ENCODE measurements around the gene VEGFC. TPM values are rescaled to one million over a fixed set of nuclear protein-coding genes. Genes with fewer than 3 reads are reported as not detected.

VEGFC gene
- total and polyA plus RNA-seq, 12 donors = 5.4 to 14.4 (median 8.7) TPM

DNA sequence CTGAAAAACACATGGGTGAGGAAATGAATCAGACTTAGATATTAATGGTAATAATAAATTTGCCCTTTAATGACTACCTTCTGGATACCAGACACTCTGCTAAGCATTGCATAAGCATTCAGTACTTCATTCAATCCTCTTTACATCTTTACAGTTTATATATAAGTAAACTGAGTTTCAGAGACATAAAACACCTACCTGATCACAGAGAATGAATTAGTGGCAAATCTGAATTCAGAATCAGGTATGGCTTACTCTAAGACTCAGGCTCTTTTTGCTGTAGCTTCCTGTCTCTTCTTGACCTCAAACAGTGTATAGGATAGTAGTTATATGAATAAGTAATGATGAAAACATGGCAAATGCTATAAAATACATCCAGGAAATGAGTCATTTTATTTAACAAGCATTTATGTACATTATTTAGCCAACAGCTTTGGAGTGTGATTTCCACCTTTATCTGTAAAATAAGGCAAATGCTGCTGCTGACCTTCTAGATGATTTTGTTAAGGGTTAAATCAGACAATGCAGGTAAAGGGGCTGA is 83.9 kb downstream of the VEGFC start:
- intact Hi-C loops (cut with DNase I) = no loop called here
- Histone ChIP-seq H3K4me3 (no peak overlapping the region), H3K27me3 (no peaks in the 10 kb centered on the region), H3K36me3 (no peaks in the 10 kb centered on the region), H3K27ac (peak overlapping the region in 1 of 10 donors; percentile 57), H3K4me1 (peaks cover 0 to 13% (median 0%) of the 10 kb centered on the region in 9 donors), H3K9me3 (no peaks in the 10 kb centered on the region)
- TF ChIP-seq, protein P1, sequence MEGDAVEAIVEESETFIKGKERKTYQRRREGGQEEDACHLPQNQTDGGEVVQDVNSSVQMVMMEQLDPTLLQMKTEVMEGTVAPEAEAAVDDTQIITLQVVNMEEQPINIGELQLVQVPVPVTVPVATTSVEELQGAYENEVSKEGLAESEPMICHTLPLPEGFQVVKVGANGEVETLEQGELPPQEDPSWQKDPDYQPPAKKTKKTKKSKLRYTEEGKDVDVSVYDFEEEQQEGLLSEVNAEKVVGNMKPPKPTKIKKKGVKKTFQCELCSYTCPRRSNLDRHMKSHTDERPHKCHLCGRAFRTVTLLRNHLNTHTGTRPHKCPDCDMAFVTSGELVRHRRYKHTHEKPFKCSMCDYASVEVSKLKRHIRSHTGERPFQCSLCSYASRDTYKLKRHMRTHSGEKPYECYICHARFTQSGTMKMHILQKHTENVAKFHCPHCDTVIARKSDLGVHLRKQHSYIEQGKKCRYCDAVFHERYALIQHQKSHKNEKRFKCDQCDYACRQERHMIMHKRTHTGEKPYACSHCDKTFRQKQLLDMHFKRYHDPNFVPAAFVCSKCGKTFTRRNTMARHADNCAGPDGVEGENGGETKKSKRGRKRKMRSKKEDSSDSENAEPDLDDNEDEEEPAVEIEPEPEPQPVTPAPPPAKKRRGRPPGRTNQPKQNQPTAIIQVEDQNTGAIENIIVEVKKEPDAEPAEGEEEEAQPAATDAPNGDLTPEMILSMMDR (IDR thresholded peaks at IDR 0.05) = no peak
- DNase-seq (no peak), ATAC-seq (no peak)

DNA sequence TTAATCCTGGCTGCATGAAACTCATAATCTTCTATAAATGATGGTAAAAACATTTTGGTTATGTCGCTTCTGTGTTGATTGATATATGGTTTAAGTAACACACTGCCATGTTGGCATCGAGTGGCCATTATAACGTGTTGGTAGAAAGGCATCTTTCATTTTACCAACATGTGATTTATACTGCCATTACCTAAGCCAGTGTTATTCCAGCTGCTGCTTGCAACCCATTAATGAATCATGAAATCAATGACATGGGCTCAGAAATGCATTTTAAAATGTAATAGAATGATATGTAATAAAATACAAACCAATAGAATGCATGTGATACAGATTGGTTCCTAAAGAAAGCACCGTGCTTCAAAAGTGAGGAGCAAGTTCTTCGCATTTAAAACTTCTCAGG is 102.0 kb downstream of the VEGFC start:
- DNase-seq (no peak), ATAC-seq (no peak)
- Histone ChIP-seq H3K27ac (no peak overlapping the region), H3K27me3 (no peaks in the 10 kb centered on the region), H3K36me3 (peaks cover 0 to 20% (median 0%) of the 10 kb centered on the region in 9 donors), H3K9me3 (no peaks in the 10 kb centered on the region), H3K4me3 (no peak overlapping the region), H3K4me1 (no peaks in the 10 kb centered on the region)
- intact Hi-C loops (cut with DNase I) = no loop called here
- TF ChIP-seq, protein P1 (IDR thresholded peaks at IDR 0.05) = no peak
- WGBS, 2 donors = 94 to 95% methylated on average over 5 of the region's 5 CpGs

DNA sequence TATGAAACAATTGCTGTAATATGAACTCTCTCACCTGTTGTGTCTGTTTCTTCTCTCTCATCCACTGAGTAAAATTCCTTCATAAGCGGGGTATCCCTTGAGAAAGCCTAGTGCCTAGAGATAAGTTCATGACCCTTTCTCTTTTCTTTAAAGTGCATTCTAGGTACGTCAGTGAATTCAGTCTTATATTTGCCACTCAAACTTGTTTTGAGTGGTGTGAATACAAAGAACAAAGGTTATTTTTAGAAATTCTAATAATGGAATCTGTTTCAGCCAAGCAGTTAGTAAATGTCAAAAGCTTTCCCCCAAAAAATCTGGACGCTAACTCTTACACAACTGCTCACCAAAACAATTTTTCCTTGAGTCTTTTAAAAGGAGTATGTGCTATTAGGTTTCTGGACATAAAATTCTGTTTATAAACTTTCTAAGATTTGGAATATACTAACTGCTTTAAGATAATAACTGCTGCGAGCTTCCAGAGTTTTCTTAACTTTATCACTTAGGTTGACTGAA is 112.0 kb downstream of the VEGFC start:
- H3K36me3 ChIP-seq = peaks cover 0 to 19% (median 0%) of the 10 kb centered on the region in 9 donors
- peak overlapping the region in 6 of 10 donors; percentile 1 to 68 (median 56) for H3K27ac ChIP-seq
- H3K9me3 ChIP-seq = no peaks in the 10 kb centered on the region
- DNase-seq (no peak), ATAC-seq (peak in 4 of 8 donors; percentile 43 to 55 (median 48))
- intact Hi-C loops (cut with DNase I) = no loop called here
- 24 to 32% methylated on average over 4 of the region's 4 CpGs for WGBS, 2 donors
- TF ChIP-seq, protein P1 (IDR thresholded peaks at IDR 0.05) = no peak
- H3K27me3 ChIP-seq = no peaks in the 10 kb centered on the region
- peaks cover 0 to 34% (median 19%) of the 10 kb centered on the region in 9 donors for H3K4me1 ChIP-seq
- peak overlapping the region in 2 of 10 donors; percentile 1 to 2 for H3K4me3 ChIP-seq

DNA sequence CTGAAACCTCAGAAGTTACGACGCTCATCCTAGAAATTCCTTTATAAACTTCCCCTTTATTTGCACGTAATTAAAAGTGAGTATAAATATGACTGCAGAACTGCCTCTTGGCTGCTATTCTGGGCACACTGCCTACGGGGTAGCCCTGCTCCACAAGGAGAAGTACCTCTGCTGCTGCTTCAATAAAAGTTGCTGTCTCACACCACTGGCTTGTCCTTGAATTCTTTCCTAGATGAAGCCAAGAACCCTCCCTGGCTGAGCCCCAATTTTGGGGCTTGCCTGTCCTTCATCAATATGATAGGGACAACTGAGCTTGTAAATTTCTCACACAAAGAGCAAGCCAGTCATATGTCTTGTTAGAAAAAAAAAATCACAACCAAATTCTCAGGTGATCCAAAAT is 115.8 kb downstream of the VEGFC start:
- H3K4me3 ChIP-seq = no peak overlapping the region
- H3K27ac ChIP-seq = no peak overlapping the region
- H3K4me1 ChIP-seq = peaks cover 0 to 35% (median 19%) of the 10 kb centered on the region in 9 donors
- no peaks in the 10 kb centered on the region for H3K27me3 ChIP-seq
- ATAC-seq (peak in 7 of 8 donors; percentile 34 to 67 (median 51)), DNase-seq (peak; percentile 8 to 23)
- no peaks in the 10 kb centered on the region for H3K36me3 ChIP-seq
- H3K9me3 ChIP-seq = no peaks in the 10 kb centered on the region
- WGBS, 2 donors = 59% methylated on average over 4 of the region's 4 CpGs
- TF ChIP-seq, protein P1 (IDR thresholded peaks at IDR 0.05) = no peak
- intact Hi-C loops (cut with DNase I) = no loop called here
